T1000 (cell line): ENCODE measurements around the gene ENTREP3.
A peak's percentile ranks its signal among the peaks of the same experiment; 100 is the strongest.
"Not testable (repeated sequence)": the region's sequence is repeated elsewhere in the genome, so short reads cannot be mapped to it uniquely, and the experiment has no call there.

Experiments
- DNase-seq: peaks from one replicate; lab custom pipeline; 2025; ENCODE audit warnings: mixed read lengths; lab: John Stamatoyannopoulos, UW

Gene ENTREP3, protein sequence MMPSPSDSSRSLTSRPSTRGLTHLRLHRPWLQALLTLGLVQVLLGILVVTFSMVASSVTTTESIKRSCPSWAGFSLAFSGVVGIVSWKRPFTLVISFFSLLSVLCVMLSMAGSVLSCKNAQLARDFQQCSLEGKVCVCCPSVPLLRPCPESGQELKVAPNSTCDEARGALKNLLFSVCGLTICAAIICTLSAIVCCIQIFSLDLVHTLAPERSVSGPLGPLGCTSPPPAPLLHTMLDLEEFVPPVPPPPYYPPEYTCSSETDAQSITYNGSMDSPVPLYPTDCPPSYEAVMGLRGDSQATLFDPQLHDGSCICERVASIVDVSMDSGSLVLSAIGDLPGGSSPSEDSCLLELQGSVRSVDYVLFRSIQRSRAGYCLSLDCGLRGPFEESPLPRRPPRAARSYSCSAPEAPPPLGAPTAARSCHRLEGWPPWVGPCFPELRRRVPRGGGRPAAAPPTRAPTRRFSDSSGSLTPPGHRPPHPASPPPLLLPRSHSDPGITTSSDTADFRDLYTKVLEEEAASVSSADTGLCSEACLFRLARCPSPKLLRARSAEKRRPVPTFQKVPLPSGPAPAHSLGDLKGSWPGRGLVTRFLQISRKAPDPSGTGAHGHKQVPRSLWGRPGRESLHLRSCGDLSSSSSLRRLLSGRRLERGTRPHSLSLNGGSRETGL

DNA sequence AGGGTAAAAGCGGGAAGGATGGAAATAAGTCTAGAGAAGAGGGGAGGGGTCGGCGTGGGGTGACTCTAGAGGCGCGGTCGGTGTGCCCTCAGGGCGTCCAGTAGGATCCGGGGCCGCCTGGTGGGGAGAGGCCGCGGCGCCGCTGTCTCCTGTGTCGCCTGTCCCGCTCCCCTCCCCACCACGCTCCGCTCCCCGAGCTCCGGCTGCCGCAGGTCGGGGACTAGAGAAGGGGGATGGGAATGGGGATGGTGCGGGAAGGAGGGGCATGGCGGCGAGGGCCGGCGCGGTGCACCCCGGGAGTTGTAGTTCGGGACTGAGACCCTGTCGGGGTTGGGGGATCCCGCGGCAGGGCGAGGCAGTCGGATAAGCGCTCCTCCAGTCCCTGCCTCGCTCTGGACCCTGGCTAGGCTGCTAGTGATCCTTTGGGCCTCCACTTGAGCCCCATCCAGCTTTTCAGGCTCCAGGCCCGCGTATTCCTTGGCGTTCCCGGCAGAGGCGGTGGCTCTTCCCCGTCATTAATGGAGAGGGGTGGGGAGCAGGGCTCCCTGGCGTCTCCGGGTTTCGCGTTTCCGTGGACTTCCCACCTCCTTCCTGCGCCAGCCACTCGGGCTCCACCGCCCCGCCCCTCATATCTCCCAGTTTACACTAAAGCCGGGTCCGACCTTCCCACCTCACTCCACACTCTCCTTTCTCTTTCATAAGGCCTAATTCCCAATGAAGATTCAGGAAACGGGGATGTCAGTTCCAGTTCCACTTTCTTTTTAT, at the start of gene ENTREP3:
ENTREP3 (minus strand) TSS at position 241 of the 765 bp plus-strand sequence. CDS start 606 bp downstream, outside the sequence.
- DNase-seq = peak; percentile 74

DNA sequence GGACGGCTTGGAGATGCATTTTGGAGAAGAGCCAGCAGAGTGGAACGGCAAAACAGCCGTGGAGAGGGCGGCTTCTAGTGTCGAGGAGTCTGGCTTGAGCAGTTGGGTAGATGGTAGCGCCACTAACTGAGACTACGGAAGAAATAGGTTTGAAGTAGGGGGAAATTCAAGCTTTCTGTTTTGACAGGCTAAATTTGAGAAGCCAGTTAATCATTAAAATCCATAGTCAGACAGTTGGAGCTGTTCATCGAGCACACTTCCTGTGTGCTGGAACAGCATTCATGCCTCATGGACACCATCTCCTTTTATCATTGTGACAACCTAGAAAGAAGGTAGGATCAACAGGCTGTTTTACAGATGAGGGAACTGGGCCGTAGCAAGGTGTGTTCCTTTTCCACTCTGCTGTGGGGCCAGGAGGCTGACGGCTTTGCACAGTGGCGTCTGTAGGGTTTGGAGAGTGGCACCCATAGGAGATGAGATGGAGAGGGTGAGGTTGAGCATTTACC, 49.3 kb upstream of the ENTREP3 start:
- DNase-seq = no peak

DNA sequence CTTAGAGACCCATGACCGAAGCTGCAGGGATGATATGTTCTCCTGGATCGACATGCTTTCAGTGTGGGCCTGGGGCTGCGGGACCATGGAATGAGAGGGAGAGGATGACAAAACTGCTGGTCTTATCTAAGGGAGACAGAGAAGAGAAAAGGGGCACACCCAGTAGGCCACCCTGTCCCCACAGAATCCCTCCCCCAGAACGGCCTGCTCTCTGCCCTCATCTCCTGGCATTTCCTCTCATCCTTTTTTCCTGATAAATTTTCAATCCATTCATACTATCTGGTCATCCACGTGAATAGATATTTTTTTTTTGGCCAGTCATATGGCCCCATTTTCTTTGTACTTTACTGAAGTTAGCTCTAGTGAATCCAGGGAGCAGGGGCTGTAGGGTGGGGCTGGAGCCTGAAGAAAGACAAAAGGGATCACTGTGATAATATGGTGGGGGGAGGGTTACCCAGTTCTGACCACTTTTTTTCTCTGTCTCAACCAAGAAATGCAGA, 46.1 kb upstream of the ENTREP3 start, which contains the start of gene PKLR:
PKLR (minus strand) TSS at position 97 of the 500 bp plus-strand sequence; CDS start at position 54, 43 bp downstream.
- DNase-seq = no peak

DNA sequence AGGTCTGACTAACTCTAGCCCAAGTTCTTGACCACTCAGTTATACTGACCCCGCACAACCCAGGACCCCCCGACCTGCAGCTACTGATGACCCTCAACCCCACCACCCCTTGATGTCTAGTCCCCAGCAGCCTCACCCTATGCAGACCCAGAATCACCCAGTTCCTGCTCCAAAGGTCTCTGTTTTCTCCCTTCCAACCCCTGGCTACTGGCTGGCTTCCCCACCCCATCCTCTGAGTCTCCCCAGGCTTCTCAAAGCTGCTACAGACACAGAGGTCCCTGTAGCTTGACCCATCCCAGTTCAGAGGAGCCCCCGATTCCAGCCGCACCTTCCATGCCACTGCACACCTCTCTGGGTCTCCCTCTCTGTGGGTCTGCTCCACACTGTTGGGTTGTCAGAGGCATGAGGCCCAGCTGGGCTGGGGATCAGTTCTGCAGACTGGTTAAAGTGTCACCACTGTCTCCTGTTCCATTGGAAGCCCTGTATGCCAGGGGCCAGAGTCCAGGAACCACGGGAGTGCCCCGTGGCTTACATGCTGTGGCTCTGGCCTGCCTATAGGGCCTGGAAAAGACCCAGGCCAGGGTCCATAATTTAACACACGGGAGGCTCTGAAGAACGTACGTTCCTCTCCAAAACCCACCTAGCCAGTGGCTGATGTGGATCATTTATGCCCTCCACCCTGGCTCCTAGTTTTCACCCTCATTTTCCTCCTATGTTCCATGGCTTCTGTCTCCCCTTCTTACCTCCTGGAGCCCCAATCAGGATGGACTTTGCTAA, 45.5 kb upstream of the ENTREP3 start:
- DNase-seq = no peak

GRCh38 chr1:155300024-155300423, 44.7 kb upstream of the ENTREP3 start:
- DNase-seq = no peak

DNA sequence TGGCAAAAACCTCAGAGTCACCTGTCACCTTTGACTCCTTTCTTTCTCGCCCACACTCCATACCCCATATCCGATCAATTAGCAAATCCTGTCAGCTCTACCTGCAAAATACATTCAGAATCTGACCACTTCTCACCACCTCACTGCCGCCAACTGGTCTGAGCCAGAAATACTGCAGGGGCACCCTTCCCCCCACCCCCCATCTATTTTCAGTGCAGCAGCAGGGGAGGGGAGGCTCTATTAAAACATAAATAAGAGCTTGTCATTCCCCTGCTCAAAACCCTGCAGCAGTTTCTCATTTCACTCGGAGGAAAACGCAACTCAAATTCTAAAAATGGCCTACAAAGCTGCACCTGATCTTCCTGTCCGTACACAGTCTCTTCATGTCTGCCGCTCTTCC, 42.1 kb upstream of the ENTREP3 start:
- no peak for DNase-seq

DNA sequence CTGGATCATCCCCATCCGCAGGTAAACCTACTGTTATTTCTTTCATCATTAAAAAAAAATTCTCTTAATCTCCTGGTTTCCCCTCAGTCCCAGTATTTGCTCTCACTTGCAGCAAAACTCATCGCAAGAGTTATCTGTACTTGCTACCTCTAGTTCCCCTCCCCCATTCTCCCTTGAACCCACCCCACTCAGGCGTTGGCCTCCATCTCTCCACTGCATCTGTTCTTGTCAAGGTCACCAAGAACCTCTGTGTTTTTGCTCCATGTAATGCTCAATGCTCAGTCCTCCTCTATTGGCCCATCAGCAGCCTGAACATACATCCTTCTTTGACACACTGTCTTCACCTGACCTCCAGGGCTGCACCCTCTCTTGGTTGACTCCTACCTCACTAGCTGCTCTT, 41.4 kb upstream of the ENTREP3 start:
- no peak for DNase-seq

DNA sequence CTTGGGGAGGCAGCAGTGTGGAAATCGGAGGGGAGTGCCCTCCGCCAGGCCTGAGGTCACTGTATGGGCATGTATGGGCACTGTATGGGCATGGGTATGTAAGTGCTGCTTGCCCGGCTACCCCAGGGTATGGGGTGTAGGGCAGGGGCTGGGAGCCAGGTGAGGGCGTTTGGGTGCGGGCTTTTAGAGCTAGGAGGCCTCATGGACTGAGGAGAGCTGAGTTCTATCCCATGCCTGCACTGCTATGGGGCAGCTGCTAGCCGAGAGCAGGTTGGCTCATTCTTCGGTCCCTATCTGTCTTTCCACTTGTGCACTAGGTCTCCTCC, 40.6 kb upstream of the ENTREP3 start:
- no peak for DNase-seq

DNA sequence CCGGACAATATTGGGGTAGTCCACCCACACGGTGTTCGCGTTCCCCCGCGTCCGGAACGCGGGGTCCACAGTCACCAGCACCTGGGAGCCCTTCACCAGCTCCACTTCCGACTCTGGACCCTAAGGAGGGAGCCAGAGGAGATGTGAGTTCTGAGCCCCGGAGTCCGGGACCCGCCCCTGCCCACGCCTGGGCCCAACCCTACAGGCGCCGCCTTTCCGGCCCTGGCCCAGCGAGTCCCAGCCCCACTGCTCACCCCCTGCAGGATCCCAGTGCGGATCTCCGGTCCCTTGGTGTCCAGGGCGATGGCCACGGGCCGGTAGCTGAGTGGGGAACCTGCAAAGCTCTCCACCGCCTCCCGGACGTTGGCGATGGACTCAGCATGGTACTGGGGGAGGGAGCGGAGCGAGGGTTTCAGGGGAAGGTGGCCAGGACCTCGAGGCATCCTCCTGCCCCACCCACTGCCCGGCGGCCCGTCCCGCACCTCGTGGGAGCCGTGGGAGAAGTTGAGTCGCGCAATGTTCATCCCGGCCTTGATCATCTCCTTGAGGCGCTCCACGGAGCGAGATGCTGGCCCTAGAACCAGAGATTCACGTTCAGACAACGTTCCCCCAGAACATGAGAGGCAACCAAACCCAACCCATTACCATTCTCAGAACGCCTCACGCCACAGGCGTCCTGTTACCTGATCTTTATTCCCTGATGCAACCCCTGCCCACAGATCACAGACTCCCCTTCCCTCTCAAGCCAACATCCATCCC, 40.1 kb upstream of the ENTREP3 start:
- no peak for DNase-seq

DNA sequence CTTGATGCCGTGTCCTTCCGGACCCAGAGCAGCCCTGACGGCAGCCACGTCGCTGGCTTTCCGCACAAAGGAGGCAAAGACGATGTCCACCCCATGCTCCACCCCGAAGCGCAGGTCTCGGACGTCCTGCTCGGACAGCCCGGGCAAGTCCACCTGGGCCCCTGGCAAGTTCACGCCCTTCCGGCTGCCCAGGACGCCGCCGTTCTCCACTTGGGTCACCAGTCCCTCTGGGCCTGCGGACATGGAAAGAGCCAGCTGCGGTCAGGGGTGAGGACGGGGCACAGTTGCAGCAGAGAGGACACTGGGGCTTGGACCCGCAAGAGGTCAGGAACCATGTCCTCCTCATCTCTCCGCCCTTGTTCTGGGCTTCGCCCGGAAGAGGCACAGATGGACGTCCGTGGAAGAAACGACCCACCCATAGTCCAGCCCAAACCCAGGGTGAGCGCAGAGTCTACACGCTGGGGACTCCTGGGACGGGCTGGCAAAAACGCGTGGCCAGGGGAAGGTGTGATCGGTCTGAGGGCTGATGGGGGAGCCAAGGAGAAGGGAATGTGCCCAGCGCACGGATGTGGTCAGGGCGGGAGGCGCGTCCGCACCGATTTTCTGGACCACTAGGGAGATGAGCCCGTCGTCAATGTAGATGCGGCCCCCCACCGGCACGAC, 39.4 kb upstream of the ENTREP3 start:
- DNase-seq = no peak

DNA sequence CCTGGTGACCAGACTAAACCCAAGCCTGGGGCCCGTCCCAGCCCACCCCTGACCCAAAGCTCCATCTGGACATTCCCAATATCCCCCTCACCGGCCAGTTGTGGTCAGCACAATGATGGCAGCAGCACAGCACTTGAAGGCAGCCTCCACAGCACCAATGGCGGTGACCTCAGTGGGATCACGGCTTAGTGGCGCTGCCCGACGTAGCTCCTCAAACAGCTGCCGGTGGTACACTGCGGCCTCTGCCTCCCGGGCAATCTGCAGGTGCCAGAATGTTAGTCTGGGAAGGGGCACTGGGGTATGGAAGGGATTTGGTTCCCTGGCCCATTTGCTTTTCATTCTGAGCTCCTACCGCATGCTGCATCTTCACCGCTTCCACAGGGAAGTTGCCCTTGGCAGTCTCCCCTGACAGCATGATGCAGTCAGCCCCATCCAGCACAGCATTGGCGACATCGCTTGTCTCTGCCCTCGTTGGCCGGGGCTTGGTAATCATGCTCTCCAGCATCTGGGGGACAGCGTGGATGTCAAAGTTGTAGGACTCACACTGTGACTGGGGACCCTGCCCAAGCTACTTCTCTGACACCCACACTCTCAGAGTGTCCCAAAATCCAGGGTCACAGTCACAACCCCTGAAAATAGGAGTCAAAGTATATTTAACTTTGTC, 37.9 kb upstream of the ENTREP3 start:
- DNase-seq = no peak

GRCh38 chr1:155291006-155291405, 35.7 kb upstream of the ENTREP3 start:
- not testable (repeated sequence) for DNase-seq

DNA sequence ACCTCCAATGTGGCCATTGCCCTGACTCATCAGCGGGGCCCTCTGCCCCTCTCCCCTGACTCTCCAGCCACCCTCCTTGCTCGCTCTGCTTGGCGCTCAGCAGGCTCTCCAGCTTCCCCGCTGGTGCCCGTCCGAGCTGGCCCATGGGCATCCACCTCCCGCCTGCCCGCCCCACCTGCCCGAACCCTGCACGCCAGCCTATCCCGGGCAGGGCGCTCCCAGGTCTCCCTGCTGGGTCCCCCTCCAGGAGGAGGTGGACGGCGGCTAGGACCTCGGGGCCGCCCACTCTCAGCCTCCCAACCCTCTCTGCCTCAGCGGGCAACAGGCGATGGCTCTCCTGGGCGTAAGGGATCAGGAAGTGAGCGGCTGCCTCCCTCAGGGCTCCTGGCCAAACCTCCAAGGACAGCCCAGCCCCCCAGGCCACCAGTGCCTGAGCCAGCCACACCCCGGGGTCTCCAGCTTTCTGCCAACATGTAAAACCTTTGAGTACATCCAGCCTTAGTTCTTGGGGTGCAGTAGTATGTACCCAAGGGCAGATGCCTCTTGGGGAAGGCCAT, 32.8 kb upstream of the ENTREP3 start:
- DNase-seq = no peak

DNA sequence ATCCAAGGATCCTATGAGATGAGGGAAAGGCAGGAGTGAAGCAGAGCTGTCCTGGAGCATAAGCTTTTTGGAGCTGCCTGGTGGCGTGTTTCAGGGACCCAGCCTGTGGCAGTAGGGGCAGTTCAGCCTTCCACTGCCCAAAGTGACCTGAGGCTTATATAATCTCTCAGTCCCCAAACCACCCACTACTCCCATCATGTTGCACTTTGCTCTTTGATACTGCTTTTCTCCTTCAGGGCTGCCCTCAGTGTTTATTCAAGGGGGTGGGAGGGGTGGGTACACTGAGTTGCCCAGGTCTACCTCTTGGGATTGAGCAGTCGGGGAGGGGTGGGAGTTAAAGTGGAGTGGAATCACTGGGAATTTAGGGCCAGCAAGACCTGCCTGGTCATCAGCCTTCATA, 31.3 kb upstream of the ENTREP3 start:
- no peak for DNase-seq

DNA sequence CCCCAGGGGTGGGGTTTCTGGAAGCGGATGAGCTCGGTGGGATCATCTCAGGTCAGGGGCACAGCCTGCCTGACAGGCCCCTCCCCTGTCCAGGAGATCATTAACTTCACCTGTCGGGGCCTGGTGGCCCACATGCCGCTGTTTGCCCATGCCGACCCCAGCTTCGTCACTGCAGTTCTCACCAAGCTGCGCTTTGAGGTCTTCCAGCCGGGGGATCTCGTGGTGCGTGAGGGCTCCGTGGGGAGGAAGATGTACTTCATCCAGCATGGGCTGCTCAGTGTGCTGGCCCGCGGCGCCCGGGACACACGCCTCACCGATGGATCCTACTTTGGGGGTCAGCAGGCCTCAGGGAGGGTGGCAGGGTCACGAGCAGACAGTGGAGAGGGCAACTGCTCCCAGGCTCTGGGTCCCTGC, 30.4 kb upstream of the ENTREP3 start:
- DNase-seq = no peak

DNA sequence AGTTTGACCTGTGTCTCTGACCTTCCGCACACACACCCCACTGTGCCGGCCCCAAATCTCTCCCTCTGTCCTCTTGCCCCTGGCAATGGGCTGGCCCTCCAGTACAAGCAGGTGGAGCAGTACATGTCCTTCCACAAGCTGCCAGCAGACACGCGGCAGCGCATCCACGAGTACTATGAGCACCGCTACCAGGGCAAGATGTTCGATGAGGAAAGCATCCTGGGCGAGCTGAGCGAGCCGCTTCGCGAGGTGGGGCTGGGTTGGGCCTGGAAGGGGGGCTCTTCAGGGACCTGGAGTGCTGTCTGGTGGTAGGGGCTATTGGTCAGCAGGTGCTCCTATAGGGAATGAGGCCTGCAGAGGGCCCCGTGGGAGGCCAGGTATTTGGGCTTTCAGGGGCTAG, 29.8 kb upstream of the ENTREP3 start:
- DNase-seq = no peak

DNA sequence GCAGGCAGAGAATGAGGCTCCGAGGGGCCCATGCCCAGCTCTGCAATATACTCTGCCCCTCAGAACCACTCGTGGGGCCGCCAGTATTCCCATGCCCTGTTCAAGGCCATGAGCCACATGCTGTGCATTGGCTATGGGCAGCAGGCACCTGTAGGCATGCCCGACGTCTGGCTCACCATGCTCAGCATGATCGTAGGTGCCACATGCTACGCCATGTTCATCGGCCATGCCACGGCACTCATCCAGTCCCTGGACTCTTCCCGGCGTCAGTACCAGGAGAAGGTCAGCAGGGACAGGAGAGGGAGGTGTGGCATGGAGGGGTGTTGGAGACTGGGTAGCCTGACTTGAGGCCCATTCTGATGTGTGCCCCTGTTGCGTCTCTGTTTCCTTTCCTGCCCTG, 29.2 kb upstream of the ENTREP3 start:
- DNase-seq = no peak

DNA sequence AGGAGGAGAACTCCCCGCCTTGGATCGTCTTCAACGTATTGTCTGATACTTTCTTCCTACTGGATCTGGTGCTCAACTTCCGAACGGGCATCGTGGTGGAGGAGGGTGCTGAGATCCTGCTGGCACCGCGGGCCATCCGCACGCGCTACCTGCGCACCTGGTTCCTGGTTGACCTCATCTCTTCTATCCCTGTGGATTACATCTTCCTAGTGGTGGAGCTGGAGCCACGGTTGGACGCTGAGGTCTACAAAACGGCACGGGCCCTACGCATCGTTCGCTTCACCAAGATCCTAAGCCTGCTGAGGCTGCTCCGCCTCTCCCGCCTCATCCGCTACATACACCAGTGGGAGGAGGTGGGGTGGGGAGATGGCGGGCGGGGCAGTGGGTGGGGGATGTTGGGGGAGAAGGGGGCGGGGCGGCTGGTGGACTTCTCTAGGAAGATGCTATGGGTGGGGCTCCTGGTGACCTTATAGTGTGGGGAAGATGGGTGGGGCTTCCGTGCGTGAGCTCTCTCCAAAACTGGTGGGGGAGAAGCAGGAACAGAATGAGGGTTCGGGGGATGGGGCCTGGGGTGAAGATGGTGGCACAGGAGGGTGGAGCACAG, 27.3 kb upstream of the ENTREP3 start:
- no peak for DNase-seq

GRCh38 chr1:155279268-155279667, 24.0 kb upstream of the ENTREP3 start:
- no peak for DNase-seq
